GM13976 (cell line): ENCODE measurements around the gene RPS29.

ENCODE experiments used
- DNase-seq: peaks from one replicate; pipeline ENCODE4 v3.0.0; 2012; ENCODE audit warnings: low spot score
- in situ Hi-C: fragments of 300-500 bp; cut with MboI; formaldehyde crosslinking; loops from one replicate; pipeline ENCODE4 v1.12.0; 2022; ENCODE audit warnings: low sequenced_read_pairs, mixed read lengths, inconsistent platforms; ENCODE audit not compliant: unreplicated experiment
- TF ChIP-seq, protein P1 (sequence below): IDR thresholded peaks from 2 replicates; pipeline ENCODE4 v1.5.1; 2012; ENCODE audit warnings: borderline replicate concordance, mild to moderate bottlenecking; ENCODE audit not compliant: insufficient read depth; ENCODE audit errors: extremely low read depth, missing control alignments, control extremely low read depth

Gene RPS29

DNA sequence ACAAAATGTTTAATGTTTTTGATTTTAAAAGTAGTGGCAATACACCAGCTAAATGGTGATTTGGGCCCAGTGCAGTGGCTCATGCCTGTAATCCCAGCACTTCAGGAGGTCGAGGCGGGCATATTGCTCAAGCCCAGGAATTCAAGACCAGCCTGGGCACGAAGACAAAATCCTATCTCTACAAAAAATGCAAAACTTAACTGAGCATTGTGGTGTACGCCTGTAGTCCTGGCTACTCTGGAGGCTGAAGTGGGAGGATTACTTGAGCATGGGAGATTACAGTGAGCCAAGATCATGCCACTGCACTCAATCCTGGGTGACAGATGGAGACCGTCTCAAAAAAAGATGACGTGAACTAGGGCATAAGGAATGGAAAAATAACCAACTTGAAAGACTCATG lies 29.6 kb upstream of the RPS29 start:
- in situ Hi-C loops = no loop called here
- TF ChIP-seq, protein P1, sequence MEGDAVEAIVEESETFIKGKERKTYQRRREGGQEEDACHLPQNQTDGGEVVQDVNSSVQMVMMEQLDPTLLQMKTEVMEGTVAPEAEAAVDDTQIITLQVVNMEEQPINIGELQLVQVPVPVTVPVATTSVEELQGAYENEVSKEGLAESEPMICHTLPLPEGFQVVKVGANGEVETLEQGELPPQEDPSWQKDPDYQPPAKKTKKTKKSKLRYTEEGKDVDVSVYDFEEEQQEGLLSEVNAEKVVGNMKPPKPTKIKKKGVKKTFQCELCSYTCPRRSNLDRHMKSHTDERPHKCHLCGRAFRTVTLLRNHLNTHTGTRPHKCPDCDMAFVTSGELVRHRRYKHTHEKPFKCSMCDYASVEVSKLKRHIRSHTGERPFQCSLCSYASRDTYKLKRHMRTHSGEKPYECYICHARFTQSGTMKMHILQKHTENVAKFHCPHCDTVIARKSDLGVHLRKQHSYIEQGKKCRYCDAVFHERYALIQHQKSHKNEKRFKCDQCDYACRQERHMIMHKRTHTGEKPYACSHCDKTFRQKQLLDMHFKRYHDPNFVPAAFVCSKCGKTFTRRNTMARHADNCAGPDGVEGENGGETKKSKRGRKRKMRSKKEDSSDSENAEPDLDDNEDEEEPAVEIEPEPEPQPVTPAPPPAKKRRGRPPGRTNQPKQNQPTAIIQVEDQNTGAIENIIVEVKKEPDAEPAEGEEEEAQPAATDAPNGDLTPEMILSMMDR = no peak
- no peak for DNase-seq

DNA sequence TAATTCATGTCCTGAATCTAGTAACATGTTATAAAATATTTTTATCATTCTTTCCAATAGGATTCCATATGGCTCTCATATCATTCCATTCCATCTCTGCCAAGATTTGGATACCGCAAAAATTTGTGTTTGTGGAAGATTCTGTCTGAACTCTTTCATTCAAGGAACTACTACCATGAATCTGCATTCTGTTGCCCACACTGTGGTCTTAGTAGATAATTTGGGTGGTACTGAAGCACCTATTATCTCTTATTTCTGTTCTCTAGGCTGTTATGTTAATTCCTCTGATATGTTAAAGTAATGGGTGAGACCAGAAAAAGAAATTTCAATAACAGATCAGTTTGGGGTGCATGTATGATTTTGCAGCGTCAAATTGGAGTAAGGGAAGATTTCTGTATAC lies 28.0 kb upstream of the RPS29 start:
- TF ChIP-seq, protein P1 = no peak
- no peak for DNase-seq
- in situ Hi-C loops = no loop called here

DNA sequence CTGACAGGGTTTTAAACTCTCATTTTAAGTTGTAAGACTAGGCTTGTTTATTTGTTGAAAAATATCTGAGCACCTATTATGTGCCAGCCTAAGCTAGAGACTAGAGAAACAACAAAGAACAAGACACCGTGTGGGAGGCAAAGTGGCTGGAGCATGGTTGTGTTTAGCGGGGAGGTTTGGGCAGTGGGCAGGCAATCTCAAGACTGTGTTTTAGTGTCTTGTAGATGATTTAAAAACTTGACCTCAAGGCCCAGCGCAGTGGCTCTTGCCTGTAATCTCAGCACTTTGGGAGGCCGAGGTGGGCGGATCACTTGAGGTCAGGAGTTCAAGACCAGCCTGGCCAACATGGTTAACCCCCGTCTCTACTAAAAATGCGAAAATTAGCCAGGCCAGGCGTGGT lies 26.5 kb upstream of the RPS29 start:
- TF ChIP-seq, protein P1 = no peak
- DNase-seq = no peak
- in situ Hi-C loops = no loop called here

DNA sequence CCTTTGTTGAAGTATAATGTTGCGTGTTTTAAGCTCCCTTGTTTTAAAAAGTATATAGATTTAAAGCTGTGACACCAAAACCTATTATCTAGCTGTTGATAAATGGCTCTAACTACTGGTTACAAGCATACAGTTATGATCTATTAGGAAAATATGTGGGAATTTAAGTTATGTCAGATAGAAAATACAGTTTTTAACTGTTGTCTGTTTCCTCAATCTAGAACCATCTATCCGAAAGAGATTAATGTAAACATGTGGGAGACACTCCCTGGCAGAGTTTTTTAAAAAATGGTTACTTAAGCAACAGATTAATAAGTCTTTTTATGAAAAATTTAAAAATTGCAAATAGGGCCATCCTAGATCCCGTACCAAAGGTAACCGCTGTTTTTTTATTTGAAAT lies 26.1 kb upstream of the RPS29 start:
- in situ Hi-C loops = no loop called here
- DNase-seq = no peak
- TF ChIP-seq, protein P1 = no peak

DNA sequence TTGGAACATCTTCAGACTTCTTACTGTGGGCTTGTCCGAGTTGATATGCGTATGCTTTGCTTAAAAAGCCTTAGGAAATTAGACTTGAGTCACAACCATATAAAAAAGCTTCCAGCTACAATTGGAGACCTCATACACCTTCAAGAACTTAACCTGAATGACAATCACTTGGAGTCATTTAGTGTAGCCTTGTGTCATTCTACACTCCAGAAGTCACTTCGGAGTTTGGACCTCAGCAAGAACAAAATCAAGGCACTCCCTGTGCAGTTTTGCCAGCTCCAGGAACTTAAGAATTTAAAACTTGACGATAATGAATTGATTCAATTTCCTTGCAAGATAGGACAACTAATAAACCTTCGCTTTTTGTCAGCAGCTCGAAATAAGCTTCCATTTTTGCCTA lies 21.4 kb upstream of the RPS29 start:
- TF ChIP-seq, protein P1 = no peak
- in situ Hi-C loops = no loop called here
- no peak for DNase-seq

DNA sequence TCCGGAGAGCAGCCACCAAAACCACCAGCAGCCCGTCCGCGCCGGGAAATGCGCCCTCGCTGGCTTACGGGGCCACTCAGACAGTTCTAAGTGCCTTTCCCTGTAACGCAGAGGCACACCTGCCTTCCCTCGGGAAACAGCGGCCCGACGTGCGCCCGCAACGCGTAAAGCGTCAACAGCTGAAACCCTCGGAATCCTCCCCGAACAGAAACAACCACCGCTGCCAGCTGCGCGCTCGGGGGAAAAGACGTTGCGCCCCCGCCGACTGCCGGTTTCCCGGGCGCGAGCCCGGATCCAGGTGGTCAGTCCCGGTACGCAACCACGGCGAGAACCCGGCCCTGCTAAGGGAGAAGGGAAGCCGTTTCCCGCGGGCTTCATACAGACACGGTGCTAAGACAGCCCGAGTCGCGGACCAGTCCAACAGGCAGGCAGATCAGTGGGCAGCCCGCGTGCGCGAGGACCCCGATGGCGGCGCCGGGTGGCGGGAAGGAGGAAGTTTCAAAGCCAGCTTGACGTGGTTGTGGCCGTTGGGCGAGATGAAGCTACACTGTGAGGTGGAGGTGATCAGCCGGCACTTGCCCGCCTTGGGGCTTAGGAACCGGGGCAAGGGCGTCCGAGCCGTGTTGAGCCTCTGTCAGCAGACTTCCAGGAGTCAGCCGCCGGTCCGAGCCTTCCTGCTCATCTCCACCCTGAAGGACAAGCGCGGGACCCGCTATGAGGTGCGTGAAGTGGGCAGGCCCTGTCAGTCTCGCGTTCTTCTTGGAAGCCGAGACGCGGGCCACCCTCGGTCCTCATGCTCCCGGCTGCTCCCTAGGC lies 12.5 kb upstream of the RPS29 start, which contains the start of gene LRR1:
TSS of gene LRR1 (plus strand) at position 456 of the 816 bp plus-strand sequence. CDS start at position 537, 81 bp downstream.
- in situ Hi-C loops = no loop called here
- DNase-seq = peak; percentile 84
- TF ChIP-seq, protein P1 = no peak

DNA sequence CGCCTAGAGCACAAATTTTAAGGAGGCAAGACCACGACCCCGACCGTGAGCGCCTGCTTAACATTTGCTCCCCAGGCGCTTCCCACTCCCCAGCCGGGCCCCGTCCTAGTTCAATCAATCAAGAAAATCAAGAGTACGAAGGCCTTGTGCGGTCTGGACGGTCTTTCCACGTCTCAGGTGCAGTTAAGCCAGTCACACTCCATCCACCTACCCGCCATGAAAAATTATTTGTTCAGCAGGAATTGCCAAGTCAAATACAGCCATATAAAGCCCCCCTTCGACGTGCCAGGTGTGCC lies 12.0 kb upstream of the RPS29 start:
- in situ Hi-C loops = no loop called here
- TF ChIP-seq, protein P1 = no peak
- DNase-seq = no peak
